ENCODE results near the gene TASOR. TPM values are rescaled to one million over a fixed set of nuclear protein-coding genes. Genes with fewer than 3 reads are reported as not detected.

TASOR gene
- total and polyA plus RNA-seq, 9 of the 15 experiments (the other 6 are each of a cell fraction or from before 2014, with no cell fraction given), result 16.4 to 68.7 (median 33.7) TPM

DNA sequence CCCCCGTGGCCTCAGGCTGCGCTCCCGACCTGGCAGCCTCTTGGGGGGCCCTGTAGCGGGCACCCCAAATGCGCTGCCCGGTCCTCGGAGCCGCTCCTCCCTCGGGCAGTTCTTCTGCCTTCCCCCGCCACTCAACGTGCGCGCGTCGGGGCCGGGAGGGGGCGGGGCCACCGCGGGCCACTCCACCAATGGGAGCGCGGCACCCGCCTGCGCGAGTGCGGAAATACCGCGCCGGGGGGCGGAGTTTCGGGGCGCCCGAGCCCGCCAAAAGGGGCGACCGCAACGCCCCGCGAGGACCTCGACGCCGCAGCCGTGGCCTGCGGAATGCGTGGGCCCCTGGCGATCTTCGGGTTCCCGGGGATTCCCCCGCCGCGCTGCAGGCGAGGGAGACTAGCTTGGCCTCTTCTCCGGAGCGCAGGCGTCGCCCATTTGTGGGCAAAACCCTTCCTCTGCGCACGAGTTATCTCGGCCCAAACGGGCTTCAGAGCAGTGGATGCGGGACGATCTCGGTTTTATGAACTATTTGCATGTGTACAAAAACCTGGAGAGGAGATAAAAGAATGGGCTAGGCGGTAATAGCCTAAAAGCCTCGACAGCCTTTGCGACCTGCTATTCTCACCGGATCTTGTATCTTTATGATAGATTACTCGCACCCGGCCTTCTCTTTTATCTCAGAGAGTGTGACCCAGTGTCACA is at the start of gene TASOR (continued):
- TF ChIP-seq ZBTB7A (IDR thresholded peaks at IDR 0.05; ENCODE audit: borderline replicate concordance, control insufficient read depth, low read depth, low read length) (peak; percentile 60; the same call in 1 of the 2 replicates), POLR2AphosphoS5 (IDR thresholded peaks at IDR 0.05; ENCODE audit: control insufficient read depth, insufficient read depth, low read depth, low read length) (peak; percentile 73), GABPA (tag; conservative IDR thresholded peaks at IDR 0.05; ENCODE audit: low read depth) (peak; percentile 56), MECOM (CRISPR knock-in tag; IDR thresholded peaks at IDR 0.05) (peak; percentile 32; the same call in 1 of the 2 replicates), ZNF766 (CRISPR knock-in tag; conservative IDR thresholded peaks at IDR 0.05) (peak; percentile 63; the same call in 1 of the 2 replicates), ASH1L (IDR thresholded peaks at IDR 0.05; ENCODE audit: borderline replicate concordance, low read depth, partially characterized antibody) (peak; percentile 21), E2F3 (CRISPR knock-in tag; IDR thresholded peaks at IDR 0.05) (peak; percentile 99), SOX6 (IDR thresholded peaks at IDR 0.05) (peak; percentile 37), FOXM1 (IDR thresholded peaks at IDR 0.05; ENCODE audit: low read depth) (no peak), FOXM1 (CRISPR knock-in tag; IDR thresholded peaks at IDR 0.05; ENCODE audit: low read depth) (peak; percentile 91), ZNF212 (CRISPR knock-in tag; IDR thresholded peaks at IDR 0.05) (no peak), HDAC2 (IDR thresholded peaks at IDR 0.05) (peak; percentile 73), MAZ (CRISPR knock-in tag; conservative IDR thresholded peaks at IDR 0.05 in 1 of 2, IDR thresholded peaks at IDR 0.05 in 1 of 2) (peak; percentile 29 to 81; a peak in 3 of 4 replicates), RCOR1 (IDR thresholded peaks at IDR 0.05; ENCODE audit: borderline replicate concordance in 1 of 2, low read depth in 2 of 2, low read length in 2 of 2) (peak in 1 of 2 experiments; percentile 35; a peak in 1 of 4 replicates), EGR1 (conservative IDR thresholded peaks at IDR 0.05) (peak; percentile 38), KLF13 (tag; IDR thresholded peaks at IDR 0.05; ENCODE audit: borderline replicate concordance, low read depth) (peak; percentile 43; the same call in 1 of the 2 replicates)
- TF ChIP-seq, protein P1, sequence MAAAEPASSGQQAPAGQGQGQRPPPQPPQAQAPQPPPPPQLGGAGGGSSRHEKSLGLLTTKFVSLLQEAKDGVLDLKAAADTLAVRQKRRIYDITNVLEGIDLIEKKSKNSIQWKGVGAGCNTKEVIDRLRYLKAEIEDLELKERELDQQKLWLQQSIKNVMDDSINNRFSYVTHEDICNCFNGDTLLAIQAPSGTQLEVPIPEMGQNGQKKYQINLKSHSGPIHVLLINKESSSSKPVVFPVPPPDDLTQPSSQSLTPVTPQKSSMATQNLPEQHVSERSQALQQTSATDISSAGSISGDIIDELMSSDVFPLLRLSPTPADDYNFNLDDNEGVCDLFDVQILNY (CRISPR knock-in tag; IDR thresholded peaks at IDR 0.05), result peak; percentile 96
- TF ChIP-seq, protein P2, sequence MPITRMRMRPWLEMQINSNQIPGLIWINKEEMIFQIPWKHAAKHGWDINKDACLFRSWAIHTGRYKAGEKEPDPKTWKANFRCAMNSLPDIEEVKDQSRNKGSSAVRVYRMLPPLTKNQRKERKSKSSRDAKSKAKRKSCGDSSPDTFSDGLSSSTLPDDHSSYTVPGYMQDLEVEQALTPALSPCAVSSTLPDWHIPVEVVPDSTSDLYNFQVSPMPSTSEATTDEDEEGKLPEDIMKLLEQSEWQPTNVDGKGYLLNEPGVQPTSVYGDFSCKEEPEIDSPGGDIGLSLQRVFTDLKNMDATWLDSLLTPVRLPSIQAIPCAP (CRISPR knock-in tag; IDR thresholded peaks at IDR 0.05; ENCODE audit: borderline replicate concordance), result peak; percentile 39; the same call in 1 of the 2 replicates
- TF ChIP-seq, protein P3, sequence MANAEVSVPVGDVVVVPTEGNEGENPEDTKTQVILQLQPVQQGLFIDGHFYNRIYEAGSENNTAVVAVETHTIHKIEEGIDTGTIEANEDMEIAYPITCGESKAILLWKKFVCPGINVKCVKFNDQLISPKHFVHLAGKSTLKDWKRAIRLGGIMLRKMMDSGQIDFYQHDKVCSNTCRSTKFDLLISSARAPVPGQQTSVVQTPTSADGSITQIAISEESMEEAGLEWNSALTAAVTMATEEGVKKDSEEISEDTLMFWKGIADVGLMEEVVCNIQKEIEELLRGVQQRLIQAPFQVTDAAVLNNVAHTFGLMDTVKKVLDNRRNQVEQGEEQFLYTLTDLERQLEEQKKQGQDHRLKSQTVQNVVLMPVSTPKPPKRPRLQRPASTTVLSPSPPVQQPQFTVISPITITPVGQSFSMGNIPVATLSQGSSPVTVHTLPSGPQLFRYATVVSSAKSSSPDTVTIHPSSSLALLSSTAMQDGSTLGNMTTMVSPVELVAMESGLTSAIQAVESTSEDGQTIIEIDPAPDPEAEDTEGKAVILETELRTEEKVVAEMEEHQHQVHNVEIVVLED (CRISPR knock-in tag; IDR thresholded peaks at IDR 0.05), result peak; percentile 73
- TF ChIP-seq, protein P4, sequence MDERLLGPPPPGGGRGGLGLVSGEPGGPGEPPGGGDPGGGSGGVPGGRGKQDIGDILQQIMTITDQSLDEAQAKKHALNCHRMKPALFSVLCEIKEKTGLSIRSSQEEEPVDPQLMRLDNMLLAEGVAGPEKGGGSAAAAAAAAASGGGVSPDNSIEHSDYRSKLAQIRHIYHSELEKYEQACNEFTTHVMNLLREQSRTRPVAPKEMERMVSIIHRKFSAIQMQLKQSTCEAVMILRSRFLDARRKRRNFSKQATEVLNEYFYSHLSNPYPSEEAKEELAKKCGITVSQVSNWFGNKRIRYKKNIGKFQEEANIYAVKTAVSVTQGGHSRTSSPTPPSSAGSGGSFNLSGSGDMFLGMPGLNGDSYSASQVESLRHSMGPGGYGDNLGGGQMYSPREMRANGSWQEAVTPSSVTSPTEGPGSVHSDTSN (CRISPR knock-in tag; IDR thresholded peaks at IDR 0.05; ENCODE audit: low read depth), result peak; percentile 48; the same call in 1 of the 2 replicates
- TF ChIP-seq, protein P4 (tag; conservative IDR thresholded peaks at IDR 0.05; ENCODE audit: low read depth), result no peak
